Choroid plexus epithelial cell (primary cell): ENCODE measurements around the gene GCLC.
"Not testable (repeated sequence)": the region's sequence is repeated elsewhere in the genome, so short reads cannot be mapped to it uniquely, and the experiment has no call there.

Source experiments
- DNase-seq: peaks from one replicate; pipeline ENCODE4 v3.0.0-alpha.2; 2010; ENCODE audit warnings: low read depth
- H3K4me3 ChIP-seq: 2 replicates; pipeline ENCODE4 v1.5.1; 2011; ENCODE audit warnings: low read depth, mild to moderate bottlenecking, control low read depth, low read length, moderate library complexity
- CTCF ChIP-seq: conservative IDR thresholded peaks from 2 replicates; pipeline ENCODE4 v1.5.1; 2011; ENCODE audit warnings: low read depth, mild to moderate bottlenecking, control low read depth, inconsistent platforms, low read length, moderate library complexity

GCLC gene

GRCh38 chr6:53578371-53578770, 33.5 kb upstream of the GCLC start:
- no peak for DNase-seq
- no peak for TF ChIP-seq CTCF
- no peak overlapping the region for H3K4me3 ChIP-seq

GRCh38 chr6:53573299-53573698, 28.4 kb upstream of the GCLC start:
- no peak overlapping the region for H3K4me3 ChIP-seq
- no peak for TF ChIP-seq CTCF
- no peak for DNase-seq

- DNase-seq, H3K4me3 ChIP-seq: not testable (repeated sequence)
These were observed 27.5 kb upstream of the GCLC start for GRCh38 chr6:53572379-53572778.

- H3K4me3 ChIP-seq: no peak overlapping the region
- no peak for TF ChIP-seq CTCF
- no peak for DNase-seq
These were observed 24.1 kb upstream of the GCLC start for GRCh38 chr6:53568776-53569616.

- TF ChIP-seq CTCF: no peak
- DNase-seq: no peak
- H3K4me3 ChIP-seq: no peak overlapping the region
These were observed 22.8 kb upstream of the GCLC start for GRCh38 chr6:53567701-53568100.

- no peak for DNase-seq
- no peak for TF ChIP-seq CTCF
- H3K4me3 ChIP-seq: no peak overlapping the region
These were observed 21.9 kb upstream of the GCLC start for GRCh38 chr6:53566755-53567154.

- no peak for TF ChIP-seq CTCF
- no peak overlapping the region for H3K4me3 ChIP-seq
- DNase-seq: peak; percentile 13
These were observed 21.0 kb upstream of the GCLC start for GRCh38 chr6:53565886-53566285.
